Activated T-cell treated with anti-CD3 and anti-CD28 coated beads, Interleukin-2, amount 50 U/mL, for 48 hours (primary cell): ENCODE data around the gene KRT16.
"Not testable (repeated sequence)": the region's sequence is repeated elsewhere in the genome, so short reads cannot be mapped to it uniquely, and the experiment has no call there.

ENCODE experiments used
- DNase-seq, 2 experiments: peaks; one replicate each; pipeline ENCODE4 v3.0.0-alpha.2; 2020

The KRT16 gene

DNA sequence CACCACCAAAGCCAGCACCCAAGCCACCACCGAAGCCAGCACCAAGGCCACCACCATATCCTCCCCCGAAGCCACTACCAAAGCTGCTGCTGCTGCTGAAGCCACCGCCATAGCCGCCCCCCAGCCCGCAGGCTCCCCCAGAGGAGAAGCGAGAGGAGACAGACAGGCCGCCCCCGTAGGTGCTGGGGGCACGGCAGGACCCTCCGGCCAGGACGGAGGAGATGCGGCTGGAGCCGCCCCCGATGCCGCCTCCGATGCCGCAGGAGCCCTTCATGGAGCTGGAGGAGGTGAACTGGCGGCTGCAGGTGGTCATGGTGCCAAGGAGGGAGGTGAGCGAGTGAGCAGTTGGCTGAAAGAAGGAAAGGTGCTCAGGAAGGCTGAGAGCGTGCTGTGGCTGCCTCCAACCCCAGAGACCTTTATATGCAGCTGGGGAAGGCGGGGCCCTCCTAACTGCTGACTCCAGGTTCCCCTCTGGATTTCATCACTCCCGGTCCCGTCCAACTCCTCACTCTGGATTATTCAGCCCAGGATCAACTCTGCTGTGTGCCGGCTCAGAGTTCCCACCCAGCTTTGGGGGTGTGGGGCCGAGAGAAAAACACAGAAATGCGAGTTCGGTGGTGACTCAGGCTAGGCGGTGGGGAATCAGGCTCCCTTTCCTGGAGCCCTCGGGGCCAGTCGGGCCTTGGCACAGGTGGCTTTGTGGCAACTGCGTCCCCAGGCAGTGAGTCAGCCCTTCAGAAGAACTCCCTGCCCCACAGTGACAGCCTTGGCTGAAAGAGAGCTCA is at the start of gene KRT16:
Gene KRT16 (minus strand): TSS at position 392 of the 785 bp plus-strand sequence. CDS start 79 bp downstream, at position 313.
- not testable (repeated sequence) for DNase-seq

DNA sequence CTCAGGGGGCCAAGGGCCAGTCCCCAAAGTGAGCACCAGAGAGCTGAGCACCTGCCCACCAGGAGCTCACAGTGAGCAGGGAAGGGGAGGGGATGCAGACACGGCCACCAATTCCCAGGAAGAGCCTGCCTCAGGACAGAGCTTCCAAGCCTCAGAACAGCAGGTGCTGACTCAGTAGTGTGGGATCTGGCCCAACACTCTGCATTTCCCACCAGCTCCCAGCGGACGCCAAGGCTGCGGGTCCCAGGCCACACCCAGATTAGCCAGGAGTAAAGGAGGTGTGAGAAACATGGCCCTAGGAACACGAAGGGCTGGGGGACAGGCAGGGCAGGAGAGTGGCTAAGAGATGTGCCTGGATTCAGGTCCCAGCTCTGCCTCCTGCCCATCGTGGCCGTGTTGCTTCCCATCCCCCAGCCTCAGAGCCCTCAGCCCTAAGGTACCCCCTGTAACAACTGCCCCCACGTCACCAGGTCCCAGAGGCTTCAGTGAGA is 47.7 kb upstream of the KRT16 start:
- DNase-seq = no peak

DNA sequence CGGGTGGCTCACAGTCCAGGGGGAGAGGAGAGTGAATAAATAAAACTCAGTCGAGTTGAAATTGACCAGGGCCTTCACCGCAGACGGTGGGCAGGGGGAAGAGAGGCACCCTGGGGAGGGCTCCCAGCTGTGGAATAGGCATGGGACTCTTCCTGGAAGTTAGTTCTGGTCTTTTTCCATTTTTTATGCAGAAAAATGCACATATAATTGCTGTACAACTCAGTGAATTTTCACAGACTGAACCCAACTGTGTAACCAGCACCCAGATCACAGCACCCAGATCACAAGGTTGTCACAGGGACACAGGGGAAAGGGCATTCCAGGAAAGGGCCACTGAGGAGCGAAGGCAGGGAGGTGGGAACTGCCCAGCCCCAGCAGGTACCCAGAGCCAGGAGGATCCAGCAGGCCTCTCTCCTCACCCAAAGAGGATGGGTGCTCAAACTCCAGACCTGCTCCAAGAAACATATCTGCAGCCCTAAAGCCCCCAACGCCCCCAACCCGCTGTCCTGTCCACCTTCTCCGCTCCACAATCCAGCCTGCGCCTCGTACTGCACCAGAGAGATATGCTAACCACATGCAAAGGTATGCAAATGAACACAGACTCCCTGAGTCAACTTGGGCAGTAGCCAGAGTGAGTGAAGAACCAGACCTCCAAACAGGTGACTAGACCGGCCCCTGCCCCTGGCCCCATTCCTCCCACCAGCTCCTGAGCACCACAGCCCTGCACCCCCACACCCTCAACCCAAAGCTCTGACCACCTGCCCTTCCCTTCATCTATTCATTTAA is 47.1 kb upstream of the KRT16 start:
- DNase-seq = no peak

DNA sequence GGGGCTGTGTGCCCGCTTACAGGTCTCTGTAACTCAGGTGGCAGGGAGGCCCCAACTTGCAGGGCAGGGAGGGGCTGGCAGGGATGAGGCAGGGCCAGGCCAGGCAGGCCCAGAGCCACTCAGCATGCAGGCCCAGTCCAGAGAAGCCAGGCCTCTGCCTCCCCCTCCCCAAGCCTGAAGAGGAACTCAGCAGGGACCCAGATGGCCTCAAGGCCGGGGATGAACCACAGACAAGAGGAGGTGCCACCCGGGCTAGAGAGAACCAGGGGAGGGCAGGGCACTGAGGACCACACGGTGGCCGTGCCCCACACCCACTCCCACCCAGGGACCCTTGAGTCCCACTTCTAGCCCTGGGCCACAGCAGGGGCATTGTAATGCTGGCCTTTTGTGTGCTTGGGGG is 46.3 kb upstream of the KRT16 start:
- no peak for DNase-seq

DNA sequence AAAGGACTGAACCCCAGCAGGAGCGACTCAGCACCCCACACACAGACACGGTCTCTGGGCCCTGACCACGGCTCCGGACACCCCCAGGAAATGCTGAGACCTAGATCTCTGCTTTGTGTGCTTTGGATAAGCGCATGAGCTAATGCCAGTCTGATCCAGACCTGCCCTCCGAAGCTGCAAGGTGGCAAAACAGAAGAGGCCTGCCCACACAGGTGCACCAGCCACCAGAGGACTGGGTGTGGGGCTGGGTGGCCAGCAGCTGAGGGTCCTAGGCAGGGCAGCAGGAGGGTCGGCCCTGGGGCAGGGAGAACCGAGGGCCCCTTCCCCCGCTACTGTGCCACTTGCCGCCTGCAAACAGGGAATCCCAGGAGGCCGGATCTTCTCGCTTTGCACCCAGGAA is 45.4 kb upstream of the KRT16 start:
- DNase-seq = no peak

DNA sequence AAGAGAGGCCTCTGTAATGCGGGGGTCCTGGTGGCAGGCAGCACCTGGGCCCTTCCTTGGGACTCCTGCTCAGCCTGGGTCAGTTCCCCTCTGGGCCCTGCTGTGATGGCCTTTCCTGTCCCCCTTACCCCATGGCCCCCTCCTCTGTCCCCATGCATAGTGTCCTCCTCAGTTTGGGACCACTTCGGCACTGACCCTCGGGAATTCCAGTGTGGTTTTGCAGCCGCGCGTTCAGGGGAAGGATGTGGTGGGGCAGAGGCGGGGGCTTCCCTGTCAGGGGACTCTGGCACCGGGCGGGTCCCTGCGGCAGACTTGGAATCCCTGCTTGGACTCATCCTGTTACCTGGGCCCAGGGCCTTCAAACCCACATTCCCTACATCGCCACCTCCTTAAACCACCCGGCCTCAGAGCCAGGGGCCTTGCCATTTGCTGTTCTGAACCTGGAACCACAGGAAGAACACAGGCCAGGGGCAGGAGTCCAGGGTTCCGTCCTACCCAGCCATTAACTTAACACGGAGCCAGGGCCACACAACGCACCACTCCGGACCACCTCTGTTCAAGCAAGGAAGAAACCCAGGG is 44.7 kb upstream of the KRT16 start:
- no peak for DNase-seq

DNA sequence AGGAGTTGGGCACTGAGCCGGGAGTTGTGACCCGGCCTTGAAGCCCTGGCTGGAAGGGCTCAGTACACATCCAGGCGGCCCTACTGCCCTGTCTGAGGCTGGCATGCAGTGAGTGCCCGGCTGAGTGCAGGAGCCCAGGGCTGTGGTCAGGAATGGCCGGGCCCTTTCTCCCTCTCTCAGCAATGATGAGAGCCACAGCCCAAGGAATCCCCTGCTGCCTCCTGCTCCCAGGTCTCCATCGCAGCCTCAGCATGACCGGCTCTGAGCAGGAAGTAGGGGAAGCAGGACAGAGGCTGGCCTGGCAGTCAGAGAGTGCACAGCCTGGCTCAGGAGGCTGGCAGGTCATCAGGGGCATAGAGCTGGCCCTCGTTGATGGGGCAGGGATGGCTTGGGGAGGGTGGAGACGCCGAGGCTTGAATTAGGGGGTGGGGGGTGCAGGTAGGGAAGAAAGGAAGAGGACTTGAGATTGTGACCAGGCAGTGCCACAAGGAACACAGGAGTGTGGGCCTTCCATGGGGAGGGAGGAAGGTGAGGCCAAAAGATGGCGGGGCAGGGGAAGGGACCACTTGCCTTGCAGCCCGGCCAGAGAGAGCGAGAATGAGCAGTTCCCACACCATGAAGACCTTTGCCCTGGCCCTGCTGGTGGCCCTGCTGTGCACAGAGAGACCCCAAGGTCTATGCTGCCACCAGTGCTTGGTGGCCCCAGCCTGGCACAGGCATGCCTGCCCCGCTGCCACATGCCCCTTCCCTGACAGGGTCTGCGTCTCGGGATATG is 43.9 kb upstream of the KRT16 start:
- no peak for DNase-seq

DNA sequence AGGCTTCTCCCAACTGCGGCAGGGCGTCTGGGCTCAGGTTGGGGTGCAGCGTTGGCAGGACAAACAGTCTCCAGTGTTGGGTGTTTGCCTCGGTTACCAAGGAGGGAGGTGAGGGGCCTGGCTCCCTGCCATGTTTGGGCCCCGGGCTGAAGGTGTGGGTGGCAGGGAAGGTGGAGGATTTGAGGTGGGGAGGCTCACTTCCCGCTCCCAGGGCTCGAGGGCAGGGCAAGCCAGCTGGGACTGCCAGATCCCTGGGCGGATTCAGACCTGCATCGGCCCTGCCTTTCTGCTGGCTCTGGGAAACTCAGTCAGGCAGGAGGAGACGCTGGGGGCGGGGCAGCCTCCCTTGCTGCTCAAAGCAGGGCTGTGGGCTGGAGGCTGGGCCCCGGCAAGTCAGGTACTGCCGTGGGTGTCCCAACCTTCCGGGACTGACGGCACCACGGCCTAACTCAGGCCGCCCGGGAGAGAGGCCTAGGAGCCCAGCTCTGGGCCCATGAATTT is 43.1 kb upstream of the KRT16 start:
- no peak for DNase-seq

DNA sequence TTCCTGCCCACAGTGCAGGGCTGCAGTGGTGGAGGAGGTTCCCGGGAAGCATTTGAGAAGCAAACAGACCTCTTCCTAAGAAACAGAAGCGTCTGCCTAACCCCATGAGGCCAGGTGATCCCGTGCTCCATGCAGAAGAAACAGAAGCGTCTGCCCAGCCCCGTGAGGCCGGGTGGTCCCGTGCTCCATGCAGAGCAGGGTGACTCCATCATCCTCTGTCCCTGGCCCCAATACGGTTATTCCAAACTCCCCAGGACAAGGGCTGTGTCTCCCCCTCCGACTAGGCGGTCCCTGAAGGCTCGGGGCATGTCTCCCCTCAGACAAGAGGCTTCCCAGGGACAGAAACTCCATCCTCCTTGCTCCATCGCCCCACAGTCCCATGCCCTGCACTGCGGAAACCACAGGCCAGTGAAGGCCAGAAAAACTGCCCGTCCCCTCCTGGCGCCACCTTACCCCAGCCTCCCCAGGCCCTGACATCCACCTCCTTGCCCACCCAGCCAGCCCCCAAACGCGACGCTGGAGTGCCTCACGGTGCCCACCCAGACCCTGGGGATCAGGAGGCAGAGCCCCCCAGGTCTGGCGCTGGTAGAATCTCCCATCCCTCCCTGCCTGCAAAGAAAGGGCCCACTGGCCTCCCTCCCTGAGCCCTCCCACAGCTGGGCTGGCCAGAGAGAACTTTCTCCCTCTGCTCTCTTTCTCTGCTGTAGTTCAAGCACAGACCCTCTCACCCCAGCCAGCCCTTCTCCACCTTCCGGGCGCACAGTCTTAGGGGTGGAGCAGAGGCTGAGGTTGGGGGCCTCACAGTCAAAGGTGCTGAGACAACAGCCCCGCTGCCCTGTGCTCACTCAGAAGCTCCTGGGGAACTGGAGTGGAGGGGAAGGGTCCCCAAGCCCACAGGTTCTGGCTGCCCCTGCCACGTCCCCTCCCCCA is 42.4 kb upstream of the KRT16 start:
- no peak for DNase-seq

DNA sequence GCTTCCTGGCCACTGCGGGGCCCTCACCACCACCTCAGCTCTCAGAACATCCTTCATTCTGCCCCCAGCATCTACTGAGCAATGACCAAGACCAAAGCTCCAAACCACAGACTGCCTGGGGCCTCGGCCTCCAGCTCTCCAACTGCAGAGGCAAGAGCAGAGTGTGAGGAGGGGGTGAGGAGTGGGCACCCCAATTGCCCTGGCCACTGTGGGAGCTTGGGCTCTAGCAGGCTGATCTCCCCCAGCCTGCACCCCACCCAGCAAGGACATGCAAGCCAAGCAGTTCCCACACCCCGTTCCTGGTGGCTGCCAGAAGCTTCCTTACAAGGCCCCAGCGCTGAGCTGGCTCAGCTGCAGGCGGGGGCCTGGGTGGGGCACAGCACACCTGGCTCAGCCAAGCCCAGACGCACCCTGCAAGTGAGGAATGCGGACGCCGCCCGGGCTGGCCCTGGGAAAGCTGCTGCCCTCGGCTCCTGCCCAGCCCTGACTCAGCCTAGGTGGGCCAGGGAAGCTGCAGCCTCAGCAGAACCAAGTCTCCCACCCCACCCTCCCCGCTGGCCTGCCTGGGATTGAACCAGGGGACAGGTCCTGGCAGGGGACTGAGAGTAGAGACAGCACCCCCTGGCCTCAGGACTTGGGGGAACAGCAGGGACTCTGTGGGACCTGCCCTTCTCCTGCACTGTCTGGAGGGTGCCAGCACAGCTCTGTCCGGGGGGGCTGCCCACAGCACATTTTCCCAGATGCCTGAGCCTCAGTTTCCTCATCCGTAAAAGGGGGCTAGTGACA is 41.5 kb upstream of the KRT16 start:
- DNase-seq = no peak

DNA sequence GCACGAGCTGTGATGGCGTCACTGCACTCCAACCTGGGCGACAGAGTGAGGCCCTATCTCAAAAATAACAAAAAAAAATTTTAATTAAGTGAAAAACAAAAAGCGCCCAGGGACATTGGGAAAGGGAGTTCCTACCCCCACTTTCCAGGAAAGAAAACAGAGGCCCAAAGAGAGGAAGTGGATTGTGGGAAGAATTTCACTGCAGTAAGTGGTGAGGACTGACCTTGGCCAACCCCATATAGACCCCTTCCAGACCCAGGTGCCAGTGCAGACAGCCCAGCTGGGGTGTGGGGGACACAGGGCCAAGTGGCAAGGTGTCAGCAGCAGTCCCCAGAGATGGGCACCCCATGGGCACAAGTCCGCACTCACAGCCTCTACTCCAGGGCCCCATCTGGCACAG is 40.9 kb upstream of the KRT16 start:
- no peak for DNase-seq

DNA sequence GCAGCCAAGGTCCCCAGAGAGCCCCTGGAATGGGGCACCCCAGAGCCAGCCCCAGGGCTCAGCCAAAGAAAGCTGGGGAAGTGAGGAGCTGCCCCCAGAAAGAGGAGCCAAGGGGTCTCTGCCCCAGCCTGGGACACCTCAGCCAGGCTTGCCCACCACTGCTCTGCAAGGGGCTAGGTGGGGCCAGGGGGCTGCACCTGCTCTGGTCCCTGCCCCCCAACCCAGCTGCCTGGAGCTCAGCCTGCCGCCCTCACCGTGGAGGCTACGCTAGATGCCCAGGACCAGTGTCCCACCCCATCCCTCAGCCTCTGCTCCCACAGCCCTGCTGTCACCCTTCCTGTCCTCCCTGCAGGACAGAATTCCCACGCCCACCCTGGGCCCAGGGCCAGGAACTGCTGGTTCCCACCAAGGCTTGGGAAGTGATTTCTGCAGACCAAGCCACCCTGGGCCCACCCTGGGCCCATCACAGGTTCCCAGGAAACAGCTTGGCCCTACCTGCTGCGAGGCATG is 39.9 kb upstream of the KRT16 start:
- DNase-seq = no peak

DNA sequence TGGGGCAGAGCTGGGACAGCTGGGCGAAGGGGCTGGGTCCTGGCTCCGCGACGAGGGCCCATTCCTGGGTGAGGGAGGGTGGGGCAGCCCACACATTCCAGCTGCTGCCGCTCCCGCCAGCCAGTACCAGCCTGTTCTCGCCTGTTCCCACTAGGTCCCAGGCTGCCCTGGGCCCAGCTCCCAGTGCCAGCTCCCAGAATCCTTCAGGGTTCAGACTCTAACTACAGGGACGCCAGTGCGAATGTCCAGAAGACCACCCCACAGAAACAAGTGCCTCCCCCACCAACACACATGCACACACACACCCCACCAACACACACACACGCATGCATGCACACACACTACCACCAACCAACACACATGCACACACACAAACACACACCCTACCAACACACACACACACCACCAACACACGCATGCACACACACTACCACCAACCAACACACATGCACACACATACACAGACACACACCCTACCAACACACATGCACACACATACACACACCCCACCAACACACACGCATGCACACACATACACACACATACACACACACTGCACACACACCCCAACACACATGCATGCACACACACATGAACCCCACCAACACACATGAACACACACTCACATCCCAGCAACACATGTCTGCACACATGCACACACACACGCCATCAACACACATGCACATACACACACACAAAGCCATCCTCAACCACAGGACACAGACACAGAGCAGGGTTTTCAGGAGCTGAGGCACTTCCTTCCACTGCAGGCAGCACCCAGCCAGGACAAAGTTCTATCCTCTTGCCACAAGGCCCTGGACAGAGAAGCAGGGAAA is 39.3 kb upstream of the KRT16 start:
- DNase-seq = no peak

DNA sequence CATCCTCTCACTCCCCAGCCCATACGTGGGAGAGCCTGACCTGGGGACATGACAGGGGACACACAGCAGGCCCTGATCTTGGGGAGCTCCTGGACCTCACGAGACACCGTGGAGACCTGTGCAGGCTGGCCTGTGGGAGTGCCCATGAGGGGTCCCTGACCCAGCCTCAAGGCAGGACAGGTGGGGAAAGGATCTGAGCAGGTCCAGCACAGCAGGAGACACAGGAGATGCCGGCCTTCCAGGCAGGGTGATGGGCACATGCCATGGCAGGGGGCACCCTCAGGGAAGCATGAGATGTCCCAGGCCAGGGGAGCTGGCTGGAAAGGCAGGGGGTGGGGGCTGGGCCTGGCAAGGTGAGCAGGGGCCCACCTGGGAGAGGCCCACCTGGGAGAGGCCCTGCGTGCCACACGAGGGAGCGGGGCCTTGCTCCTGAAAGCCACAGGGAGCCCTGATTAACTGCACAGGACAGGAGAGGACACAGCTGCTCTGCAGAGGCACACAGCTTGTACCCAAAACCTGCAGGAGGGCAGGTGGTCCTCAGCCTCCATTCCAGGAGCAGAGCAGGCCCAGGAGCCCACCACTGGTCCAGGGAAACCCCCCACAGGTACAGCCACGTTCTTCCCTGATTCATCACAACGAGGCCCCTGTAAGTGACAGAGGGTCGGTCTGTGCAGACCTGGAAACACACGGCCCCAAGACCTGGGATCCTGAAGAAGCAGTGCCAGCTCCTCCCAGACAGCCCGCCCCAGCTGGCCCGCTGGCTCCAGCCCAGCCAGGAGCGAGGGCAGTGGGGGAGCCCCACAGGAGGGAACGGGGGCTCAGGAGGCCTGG is 38.4 kb upstream of the KRT16 start:
- no peak for DNase-seq

DNA sequence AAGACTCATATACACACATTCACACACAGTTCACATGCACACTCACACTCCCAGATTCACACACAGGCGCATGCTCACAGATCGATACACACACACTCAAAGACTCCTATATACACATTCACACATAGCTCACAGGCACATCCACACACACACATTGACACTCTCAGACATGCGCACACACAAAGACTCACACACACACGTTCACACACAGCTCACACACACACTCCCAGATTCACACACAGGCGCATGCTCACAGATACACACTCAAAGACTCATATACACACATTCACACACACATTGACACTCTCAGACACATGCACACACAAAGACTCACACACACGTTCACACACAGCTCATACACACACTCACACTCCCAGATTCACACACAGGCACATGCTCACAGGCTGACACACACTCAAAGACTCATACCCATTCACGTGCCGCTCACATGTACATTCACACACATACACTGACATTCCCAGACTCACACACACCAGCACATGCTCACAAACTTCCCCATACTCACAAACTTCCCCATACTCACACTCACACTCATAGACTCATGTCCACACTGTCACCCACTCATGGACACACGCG is 37.5 kb upstream of the KRT16 start:
- no peak for DNase-seq

DNA sequence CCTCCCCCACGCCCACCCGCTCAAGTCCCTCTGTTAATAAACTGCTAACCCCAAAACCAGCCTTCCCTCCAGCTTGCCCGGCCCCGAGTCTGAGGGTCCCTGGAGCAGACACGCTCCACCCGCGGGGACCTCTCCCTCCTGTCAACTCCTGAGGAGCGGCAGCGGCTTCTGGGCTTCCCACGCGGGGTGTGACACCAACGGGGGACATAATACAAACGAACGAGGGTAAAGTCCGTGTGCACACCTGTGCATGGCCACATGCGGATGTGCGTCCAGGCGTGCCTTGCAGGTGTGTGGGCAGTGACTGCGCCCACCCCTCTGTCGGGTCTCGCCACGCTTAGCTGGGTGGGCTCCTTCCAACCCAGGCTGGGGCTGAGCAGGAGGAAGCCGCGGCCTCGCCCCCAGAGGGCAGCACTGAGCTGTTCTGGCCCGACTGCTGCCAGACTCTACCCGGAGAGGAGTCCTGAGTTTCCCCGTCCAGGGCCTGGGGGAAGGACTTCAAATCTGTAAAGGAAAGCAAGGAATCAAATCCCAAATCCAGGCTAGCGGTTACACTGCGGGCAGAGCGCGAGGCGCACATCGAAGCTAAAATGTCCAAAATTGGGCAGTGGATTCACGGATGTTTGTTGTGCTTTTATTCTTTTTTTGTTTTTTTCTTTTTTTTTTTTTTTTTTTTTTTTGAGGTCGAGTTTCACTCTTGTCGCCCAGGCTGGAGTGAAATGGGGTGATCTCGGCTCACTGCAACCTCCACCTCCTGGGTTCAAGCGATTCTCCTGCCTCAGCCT is 36.0 kb upstream of the KRT16 start:
- peak; percentile 91 to 93 for DNase-seq

DNA sequence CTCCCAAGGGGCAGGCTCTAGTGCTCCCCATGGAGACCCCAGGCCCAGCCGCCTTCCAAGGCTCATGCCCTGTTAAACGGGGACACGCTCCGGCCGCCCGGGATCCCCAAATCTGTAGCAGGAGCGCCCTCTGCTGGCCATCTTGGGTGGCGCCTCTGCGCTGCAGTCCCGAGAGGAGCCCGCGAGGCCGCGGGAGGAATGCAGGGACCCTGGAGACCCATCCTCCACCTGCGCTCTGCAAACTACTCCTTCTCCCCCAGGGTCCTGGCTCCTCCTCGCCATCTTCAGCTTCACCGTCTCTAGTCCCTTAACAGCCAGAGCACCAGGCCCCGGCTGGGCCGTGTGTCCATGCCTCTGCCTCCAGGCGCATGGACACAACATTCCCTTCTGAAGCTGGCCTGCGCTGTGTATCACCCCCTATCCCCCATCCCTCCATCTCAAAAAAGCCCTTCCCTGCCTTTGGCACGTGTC is 35.4 kb upstream of the KRT16 start:
- peak; percentile 95 to 97 for DNase-seq
